HG02943 (cell line): ENCODE results near the gene SLC2A2.

Experiments used
- ATAC-seq: cut with Tn5 transposase; IDR thresholded peaks from one replicate; pipeline ENCODE4 v1.9.1; 2021; ENCODE audit warnings: mild to moderate bottlenecking, low read depth, moderate library complexity; ENCODE audit not compliant: unreplicated experiment

The SLC2A2 gene

DNA sequence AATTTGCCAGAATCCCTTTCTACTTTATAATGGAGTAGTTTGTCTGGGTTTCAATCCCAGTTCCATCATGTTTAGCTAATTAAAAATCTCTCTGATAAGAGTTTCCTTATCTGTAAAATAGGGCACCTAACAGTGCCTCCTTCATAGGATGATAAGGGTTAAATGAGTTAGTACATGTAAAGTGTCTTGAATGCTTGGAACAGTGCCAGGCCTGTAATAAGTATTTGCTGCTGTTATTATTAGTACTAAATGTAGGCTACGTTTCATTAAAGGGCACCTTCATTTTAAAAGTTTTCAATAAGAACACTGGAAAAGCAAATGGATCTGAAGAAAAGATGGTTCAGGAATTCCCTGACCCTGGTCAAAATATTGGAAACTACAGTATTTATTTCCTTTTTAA, 11.8 kb upstream of the SLC2A2 start:
- no peak for ATAC-seq

DNA sequence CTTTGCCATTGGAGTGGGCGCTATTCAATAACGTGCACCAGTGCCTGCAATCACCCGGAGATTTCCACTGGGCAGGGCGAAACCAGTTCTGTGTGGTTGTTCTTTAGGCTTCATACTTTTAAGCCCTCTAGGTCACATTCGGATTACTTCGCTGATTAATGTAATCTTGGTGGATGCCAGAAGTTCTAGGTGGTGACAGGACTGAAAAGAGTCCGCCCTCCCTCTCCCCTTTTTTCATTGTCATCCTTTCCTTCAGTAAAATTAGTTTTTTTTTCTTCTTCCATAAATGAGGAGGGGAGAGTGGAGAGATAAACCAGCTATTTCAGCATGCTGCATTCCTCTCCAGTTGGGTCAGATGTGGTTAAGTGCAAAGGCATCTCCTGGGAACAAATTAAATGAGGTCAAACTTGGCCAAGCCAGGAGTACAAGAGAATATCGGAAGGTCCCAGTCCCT, 2.3 kb upstream of the SLC2A2 start:
- ATAC-seq, result no peak

DNA sequence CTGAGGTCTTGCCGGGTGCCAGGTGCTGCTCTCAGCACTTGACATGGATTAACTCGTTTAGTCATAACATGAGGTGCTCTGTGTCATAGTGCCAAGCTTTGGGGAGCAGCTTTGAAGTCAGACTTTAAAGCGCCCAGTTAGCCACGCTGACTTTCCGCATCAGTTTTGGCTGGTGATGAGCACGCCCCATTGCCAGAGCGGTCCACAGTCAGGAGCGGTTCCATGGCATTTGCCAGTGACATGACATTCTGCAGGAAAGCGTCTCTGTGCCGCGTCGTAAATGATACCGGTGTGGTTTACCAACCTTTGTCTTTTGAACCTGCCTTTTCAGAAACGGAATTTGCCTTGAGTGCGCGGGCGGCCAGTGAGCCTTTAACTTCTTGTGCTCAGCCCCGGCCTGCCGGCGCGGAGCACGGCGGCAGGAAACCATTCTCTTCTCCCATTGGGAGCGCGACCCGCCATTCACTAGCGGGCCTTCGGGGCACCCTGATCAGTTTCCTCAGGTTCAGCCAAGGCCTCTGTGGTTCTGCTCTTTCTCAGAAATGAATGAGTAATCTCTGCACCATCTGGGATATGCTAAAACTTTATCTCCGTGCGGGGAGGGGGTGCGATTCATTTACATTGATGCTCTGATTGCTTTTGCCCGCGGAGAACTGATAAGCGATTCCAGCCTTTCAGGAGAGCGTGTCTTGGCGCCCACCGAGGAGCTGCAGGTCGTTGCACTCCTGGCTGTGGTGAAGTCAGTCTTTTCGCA, 1.7 kb upstream of the SLC2A2 start:
- ATAC-seq, result peak; percentile 75

DNA sequence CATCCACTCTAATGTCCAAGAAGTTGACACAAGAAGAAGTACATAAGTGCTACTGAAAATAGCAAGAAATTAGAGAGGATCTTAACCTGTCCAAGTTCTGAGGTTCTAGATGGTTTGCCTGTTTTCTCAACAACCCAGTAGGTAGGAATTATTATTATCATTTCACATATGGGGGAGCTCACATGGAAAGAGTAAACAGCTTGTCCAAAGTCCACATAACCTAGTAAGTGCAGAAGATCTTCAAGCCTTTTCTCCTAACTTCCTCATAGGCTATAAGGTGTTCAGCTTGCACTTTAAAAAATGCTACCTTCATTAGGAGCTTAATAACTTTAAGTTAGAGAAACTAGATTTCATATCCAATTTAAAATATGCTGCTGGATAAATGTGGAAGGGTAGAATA, 3.0 kb downstream of the SLC2A2 start:
- ATAC-seq, result no peak

DNA sequence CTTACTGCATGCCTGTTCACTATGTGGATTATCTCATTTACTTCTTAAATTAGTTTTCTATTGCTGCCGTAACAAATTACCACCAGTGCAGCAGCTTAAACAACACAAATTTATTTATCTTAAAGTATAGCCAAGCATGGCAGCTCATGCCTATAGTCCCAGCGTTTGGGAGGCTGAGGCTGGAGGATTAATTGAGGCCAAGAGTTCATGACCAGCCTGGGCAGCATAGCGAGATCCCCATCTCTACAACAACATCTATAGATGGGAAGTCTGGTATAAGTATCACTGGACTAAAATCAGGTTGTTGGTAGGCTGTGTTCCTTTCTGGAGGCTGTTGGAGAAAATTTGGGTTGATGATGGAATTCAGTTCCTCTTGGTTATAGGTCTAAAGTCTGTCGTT, 5.1 kb downstream of the SLC2A2 start:
- no peak for ATAC-seq

DNA sequence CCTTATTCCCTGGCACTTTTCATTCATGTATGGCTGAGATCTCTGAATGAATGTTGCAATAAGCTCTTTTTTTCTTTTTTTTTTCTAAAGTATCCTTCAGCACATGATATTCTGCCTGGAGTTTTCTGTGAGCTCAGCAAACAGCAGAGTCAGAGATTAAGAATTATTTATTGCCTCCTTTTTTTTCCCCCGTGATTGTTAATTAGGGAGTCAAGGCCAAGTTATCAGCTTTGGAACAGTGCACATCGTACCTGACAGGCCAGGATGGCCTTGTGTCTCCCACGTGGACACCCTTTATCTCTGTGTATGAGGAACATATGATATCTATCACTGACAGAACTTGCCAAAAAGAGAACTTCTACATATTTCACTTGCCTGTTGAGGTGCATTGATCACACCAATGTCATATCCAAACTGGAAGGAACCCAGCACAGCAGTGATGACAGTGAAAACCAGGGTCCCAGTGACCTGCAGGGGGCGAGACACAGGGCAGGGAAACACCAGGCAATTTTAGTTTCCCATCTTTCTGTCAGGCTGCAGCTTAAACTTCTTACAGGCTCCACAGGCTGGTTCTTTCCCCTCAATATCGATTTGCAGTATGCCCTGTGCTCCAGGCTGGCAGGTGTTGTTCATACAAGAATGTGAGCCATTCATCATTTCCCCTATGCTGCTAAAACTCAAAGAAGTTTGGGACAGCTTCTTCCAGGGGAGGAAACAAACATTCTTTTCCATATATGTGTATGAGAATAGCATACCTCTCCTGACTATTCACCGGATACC, 8.2 kb downstream of the SLC2A2 start:
- ATAC-seq, result no peak

DNA sequence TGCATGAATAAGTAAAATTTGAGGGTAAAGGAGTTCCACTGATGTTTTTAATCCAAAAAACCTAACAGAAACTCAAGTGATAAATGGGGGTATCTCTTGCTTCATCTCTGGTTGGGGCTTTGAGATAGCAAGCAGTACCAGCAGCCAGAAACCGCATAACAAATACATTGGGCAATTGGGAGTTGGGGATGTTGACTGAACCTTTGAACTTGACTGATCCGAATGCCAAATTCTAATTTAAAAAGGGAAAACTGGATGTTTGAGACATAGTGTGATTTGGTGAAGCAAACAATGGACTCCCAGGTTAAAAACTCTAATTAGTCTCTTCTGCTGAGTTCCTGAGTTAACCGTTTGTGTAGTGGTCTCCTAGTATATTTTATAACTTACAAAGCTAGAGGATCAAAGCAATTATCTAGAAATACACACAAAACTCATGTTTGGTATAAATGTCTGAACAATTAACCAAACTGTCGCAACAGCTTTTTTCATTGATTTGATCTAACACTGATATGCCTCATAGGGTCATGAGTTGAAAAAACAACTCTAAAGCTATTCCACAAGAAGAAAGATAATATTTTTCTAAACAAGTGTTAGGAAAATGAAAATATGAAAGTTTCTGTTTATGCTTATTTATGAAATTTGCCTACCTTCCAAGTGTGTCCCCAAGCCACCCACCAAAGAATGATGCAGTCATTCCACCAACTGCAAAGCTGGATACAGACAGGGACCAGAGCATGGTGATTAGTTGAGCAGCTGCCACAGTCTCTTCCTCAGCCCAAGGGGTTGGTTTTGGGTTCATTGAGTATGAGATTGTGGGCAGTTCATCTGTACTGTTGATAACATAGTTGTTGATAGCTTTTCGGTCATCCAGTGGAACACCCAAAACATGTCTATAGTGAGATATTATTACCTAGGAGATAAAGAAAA, 12.4 kb downstream of the SLC2A2 start:
- no peak for ATAC-seq

DNA sequence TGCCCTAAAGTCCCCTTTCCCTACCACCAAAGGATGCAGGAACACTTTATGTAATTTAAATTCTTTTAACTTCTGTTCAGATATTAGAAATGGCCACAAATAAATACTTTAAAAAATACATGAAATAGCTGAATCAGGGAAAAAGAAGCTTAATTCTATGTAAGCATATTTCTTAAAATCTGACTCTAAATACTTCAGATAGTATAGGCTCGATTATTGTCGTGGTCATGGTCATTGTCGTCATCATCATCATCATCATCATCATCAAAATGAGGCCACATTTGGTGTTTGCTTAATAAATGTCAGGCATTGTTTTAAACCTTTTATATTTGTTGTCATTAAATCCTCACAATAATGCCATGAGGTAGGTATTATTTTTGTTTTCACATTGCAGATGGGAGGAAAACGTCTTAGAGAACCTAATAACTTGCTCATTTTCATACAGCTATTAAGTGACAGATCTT, 14.6 kb downstream of the SLC2A2 start:
- no peak for ATAC-seq

DNA sequence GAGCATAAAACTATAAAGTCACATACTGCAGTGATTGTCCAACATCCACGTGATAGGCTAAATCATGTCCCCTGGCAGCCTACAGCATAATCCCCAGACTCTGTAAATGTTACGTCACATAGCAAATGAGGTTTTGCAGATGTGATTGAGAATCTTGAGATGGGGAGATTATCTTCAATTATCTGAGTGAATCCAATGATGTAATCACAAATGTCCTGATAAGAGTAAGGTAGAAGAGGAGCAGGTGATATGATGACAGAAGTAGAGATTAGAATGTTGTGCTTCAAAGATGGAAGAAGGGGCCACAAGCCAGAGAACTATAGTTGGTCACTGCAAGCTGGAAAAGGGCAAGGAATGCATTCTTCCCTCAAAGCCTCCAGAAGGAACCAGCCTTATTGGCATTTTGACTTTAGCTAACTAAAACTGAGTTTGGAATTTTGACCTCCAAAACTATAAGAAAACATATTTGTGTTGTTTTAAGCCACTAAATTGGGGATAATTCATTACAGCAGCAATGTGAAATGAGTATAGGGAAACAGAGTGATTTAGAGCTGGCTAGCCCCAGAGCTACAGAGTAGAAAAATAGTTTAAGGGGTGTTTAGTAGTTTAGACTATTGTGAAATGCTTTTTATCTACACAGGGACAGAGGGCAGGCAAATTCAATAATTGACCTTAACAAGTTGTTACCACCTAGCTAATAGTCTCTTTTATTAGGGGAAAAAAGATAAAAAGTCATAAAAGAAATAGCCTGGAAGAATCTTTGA, 15.2 kb downstream of the SLC2A2 start:
- ATAC-seq, result no peak

DNA sequence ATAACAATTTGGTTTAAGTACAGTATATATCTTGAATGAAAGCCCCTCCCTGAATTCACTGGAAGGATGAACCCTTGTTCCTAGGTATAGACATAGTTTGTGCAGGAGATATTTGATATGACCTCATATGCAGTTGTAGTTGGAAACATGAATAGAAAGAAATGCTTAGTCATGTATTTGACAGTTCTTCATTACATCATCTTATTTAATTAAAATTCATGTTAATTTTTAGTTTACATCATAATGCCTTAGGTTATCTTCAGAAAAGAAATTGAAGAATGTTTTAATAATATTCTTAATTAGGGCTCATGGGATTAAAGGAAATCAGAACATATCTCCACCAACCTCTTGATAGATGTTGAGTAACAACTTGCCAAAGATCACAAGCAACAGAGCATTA, 19.2 kb downstream of the SLC2A2 start:
- ATAC-seq, result no peak

DNA sequence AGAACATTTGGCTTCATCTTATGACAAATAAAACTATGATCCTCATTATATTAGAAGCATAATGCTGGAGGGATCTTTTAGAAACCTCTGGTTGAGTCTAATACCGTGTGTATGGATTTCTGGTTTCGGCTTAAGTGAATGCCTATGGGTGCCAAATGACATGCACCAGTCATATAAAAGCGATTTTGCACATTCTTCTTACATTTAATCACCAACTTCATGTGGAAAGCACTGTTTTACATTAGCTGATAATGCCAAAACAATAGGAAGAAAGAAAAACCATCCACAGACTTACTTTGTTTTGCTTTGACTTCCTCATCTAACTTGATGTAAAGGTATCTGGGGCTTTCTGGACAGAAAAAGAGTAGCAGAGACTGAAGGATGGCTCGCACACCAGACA, 20.9 kb downstream of the SLC2A2 start:
- no peak for ATAC-seq

DNA sequence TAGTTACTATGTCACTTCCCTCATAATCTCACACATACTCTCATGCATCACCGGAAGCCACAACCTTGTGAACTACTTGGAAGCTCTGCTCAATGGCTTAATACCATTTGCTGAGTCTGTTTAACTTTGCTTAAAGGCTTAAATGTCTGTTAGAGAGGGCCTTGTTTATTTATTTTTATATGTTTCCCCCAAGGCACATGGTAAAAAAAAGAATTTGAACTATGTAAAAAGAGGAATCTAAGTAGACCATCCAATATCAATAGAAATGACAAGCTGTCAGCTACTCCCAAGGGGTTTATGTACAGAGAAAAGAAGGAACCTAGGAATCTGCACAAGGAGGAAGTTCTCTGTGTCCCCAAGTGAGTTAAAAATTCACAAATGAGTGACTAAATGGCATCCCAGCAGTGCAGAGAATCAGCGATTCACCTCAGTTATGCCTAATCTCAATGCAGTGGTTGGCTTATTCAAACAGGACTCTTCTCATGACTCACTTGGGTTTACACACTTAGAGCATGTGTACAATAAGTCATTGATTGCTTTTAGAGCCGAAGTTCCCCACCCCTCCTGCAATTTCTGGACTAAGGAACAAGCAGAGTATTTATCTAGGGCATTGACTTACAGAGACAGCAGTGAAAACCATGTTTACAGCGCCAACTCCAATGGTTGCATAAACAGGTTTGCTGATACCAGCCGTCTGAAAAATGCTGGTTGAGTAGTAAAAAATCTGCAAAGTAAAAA, 24.4 kb downstream of the SLC2A2 start:
- ATAC-seq, result no peak

DNA sequence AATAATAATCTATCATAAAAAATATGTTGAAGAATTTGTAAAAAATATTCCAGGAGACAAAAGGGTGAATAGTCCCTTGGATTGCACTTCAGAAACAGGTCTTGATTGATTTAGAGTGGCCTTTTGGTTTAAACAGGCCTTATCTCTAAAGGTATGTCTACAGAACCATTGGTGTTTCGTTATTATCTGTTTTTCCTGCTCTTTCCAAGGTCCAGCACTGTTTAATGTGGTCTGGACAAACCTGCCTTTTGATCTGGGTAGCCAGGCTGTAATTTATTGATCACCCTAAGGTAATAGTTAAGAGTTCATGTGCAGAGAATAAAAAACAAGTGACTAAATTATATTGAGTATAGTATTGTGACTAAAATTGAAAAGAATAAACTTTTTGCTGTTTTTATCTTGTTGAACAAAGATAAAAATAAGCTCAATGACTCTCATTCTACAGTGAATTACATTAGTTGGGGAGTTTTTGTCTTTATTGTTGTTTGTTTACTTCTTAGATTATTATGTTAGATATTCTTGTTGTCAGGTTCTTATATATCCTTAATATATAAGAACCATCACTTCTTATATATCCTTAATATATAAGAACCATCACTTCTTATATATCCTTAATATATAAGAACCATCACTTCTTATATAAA, 25.1 kb downstream of the SLC2A2 start:
- no peak for ATAC-seq

DNA sequence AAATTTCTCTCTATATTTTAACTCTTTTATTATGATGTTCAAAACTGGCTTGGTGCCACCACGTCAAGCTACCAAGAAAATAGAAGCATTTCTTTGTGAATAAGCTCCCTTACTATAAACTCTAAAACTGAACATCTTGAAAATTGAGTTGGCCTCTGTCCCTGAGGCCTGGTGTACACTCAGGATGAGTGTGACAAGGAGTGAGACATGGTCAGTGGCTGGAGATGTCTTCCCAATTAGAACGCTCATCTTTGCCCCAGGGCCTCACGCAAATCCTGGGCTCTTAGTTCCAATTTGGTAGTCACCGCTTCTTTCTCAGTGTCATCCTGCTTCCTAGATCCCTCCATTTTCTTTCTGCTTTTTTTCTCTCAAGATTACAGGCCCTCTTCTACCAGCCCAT, 26.2 kb downstream of the SLC2A2 start:
- no peak for ATAC-seq

DNA sequence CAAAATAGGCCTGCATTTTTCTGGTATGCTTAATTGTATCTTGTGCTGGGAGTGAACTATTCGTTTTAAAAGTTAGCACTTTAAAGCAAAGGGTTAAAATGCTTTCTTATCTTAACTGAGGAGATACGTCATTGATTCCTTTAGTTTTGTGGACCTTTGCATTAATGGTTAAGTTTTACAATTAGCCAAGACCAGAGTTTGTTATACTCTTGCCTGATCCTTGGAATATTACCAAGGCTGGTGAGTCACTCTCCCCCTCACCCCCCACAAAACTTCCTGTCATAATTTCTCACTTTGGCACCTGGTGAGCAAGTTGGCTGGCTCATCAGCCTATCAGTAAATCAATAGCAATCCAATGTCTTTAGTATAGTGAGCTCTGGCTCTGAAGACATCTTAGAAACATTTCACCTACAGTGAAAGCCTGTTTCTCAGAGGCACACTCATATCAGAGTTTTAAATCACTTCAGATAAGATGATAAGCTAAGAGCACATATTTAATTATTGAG, 26.7 kb downstream of the SLC2A2 start:
- no peak for ATAC-seq

DNA sequence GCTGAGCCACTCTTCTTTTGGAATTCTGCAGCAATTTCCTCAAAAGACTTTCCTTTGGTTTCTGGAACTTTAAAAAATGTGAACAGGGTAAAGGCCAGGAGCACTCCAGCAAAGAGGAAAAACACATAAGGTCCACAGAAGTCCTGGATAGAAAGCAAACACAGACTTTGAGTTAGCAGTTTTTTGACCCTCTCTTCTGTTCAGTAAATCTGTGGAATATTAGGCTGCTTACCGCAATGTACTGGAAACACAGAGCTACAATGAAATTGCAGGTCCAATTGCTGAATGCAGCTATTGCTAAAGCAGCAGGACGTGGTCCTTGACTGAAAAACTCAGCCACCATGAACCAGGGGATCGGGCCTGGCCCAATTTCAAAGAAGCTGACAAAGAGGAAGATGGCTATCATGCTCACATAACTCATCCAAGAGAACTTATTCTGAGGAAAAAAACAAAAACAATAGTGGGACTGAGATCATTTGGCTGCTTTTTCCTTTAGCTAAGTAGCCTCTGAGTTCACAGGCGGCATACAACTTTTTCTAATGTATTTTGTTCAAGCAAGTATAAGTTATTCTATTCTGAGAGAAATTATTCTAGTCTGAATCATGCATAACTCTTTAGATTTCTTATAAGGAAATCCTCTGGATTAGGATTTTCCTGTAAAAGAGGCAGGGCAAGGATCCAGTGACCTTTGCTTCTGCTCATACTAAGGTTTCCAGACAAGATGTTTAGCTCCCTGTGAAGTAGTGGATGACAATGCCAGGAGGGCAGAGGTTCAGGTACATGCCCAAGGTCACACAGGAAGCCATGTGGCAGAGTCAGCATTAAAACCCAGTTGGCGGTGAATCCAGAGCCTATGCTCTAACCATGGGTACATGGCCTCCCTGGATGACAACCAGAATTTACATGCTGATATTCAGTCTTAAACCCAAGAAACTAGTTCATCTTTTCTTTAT, 28.3 kb downstream of the SLC2A2 start:
- ATAC-seq, result no peak

DNA sequence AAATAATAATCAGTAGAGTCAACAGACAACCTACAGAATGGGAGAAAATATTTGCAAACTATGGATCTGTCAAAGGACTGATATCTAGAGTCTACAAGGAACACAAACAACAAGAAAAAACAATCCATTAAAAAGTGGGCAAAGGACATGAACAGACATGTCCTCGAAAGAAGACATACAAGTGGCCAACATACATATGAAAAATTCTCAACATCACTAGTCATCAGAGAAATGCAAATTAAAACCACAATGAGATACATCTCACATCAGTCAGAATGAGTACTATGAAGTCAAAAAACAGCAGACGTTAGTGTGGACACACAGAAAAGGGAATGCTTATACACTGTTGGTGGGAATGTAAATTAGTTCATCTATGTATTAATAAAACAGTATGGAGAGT, 33.7 kb downstream of the SLC2A2 start:
- ATAC-seq, result no peak

DNA sequence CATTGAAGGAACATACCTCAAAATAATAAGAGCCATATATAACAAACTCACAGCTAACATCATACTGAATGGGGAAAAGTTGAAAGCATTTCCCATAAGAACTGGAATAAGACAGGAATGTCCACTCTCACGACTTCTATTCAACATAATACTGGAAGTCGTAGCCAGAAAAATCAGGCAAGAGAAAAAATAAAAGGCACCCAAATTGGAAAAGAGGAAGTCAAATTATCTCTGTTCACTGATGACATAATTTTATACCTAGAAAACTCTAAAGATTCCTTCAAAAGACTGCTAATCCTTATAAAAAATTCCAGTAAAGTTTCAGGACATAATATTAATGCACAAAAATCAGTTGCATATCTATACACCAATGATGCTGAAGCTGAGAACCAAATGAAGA, 34.9 kb downstream of the SLC2A2 start:
- ATAC-seq, result no peak
